Central memory CD8-positive, alpha-beta T cell (primary cell): ENCODE results near the gene ZC3H4.
"Not testable (repeated sequence)": the region's sequence is repeated elsewhere in the genome, so short reads cannot be mapped to it uniquely, and the experiment has no call there.

ENCODE experiments used
- ATAC-seq: fragments of 150-1000 bp; cut with Tn5 transposase; replicated peaks from 2 replicates; pipeline ENCODE4 v1.10.0; 2022; ENCODE audit warnings: mild to moderate bottlenecking, moderate FRiP score, moderate number of reproducible peaks; ENCODE audit not compliant: poor library complexity, severe bottlenecking; ENCODE audit errors: extremely low read depth
- DNase-seq, 2 donors: peaks; one replicate each; pipeline ENCODE4 v3.0.0; 2021; ENCODE audit warnings: low spot score in 2 of 2
- H3K27ac Mint-ChIP-seq: one replicate; pipeline ENCODE4 v1.8.0; 2022; ENCODE audit warnings: low read depth, mild to moderate bottlenecking, moderate library complexity, mixed read lengths
- H3K27me3 Mint-ChIP-seq: one replicate; pipeline ENCODE4 v1.8.0; 2022; ENCODE audit warnings: mixed read lengths
- H3K36me3 Mint-ChIP-seq: one replicate; pipeline ENCODE4 v1.8.0; 2022; ENCODE audit warnings: mild to moderate bottlenecking, moderate library complexity, mixed read lengths; ENCODE audit not compliant: insufficient read depth
- H3K4me1 Mint-ChIP-seq: one replicate; pipeline ENCODE4 v1.8.0; 2022; ENCODE audit warnings: mixed read lengths
- H3K4me3 Mint-ChIP-seq: one replicate; pipeline ENCODE4 v1.8.0; 2022; ENCODE audit warnings: mild to moderate bottlenecking, moderate library complexity, mixed read lengths
- H3K9me3 Mint-ChIP-seq: one replicate; pipeline ENCODE4 v1.8.0; 2022; ENCODE audit warnings: mixed read lengths

Gene ZC3H4

GRCh38 chr19:47145639-47146486, 32.3 kb upstream of the ZC3H4 start:
- H3K9me3 Mint-ChIP-seq: no peaks in the 10 kb centered on the region
- H3K27me3 Mint-ChIP-seq: no peaks in the 10 kb centered on the region
- peaks cover 40% of the 10 kb centered on the region for H3K36me3 Mint-ChIP-seq
- ATAC-seq (peak; percentile 76), DNase-seq (no peak)
- H3K27ac Mint-ChIP-seq: peak overlapping the region; percentile 52
- peaks cover 29% of the 10 kb centered on the region for H3K4me1 Mint-ChIP-seq
- H3K4me3 Mint-ChIP-seq: peak overlapping the region; percentile 24

DNA sequence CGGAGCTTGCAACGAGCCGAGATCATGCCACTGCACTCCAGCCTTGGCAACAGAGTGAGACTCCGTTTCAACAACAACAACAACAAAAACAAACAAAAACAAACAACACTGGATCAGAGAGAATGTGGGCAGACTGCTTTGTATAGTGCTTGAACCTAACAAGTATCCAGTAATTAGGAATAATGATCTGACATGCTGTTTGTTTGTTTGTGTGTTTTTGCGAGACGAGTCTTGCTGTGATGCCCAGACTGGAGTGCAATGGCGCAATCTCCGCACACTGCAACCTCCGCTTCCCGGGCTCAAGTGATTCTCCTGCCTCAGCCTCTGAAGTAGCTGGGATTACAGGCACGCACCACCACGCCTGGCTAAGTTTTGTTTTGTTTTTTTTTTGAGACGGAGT, 31.1 kb upstream of the ZC3H4 start:
- Mint-ChIP-seq H3K4me1 (peaks cover 29% of the 10 kb centered on the region), H3K27ac (no peak overlapping the region), H3K36me3 (peaks cover 33% of the 10 kb centered on the region), H3K4me3 (no peak overlapping the region), H3K27me3 (no peaks in the 10 kb centered on the region), H3K9me3 (no peaks in the 10 kb centered on the region)
- no peak for DNase-seq
- ATAC-seq: no peak

GRCh38 chr19:47143322-47144073, 29.9 kb upstream of the ZC3H4 start:
- Mint-ChIP-seq H3K27ac (no peak overlapping the region), H3K27me3 (no peaks in the 10 kb centered on the region), H3K9me3 (no peaks in the 10 kb centered on the region), H3K4me1 (peaks cover 39% of the 10 kb centered on the region), H3K36me3 (peaks cover 31% of the 10 kb centered on the region), H3K4me3 (no peak overlapping the region)
- no peak for DNase-seq
- ATAC-seq: no peak

DNA sequence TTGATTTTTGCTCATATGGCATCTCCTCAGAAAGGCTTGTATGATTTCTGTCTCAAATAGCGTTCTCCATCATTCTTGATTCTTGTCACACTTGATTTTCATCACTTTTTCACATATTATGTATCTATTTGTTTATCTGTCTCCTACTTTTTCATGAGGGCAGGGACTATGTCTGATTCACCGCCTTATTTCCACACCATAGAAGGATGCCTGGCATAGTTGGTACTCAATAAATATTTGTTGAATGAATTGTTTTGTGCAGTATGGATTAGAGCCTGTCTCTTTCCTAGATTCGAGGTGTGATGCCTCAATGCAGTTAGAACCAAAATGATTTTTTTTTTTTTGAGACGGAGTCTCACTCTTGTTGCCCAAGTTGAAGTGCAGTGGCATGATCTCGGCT, 29.2 kb upstream of the ZC3H4 start:
- ATAC-seq: no peak
- no peak overlapping the region for H3K27ac Mint-ChIP-seq
- H3K4me3 Mint-ChIP-seq: no peak overlapping the region
- H3K36me3 Mint-ChIP-seq: peaks cover 27% of the 10 kb centered on the region
- peaks cover 43% of the 10 kb centered on the region for H3K4me1 Mint-ChIP-seq
- DNase-seq: no peak
- H3K27me3 Mint-ChIP-seq: no peaks in the 10 kb centered on the region
- H3K9me3 Mint-ChIP-seq: no peaks in the 10 kb centered on the region

GRCh38 chr19:47141695-47142094, 28.1 kb upstream of the ZC3H4 start:
- H3K9me3 Mint-ChIP-seq: no peaks in the 10 kb centered on the region
- no peak overlapping the region for H3K27ac Mint-ChIP-seq
- DNase-seq (no peak), ATAC-seq (no peak)
- peaks cover 38% of the 10 kb centered on the region for H3K4me1 Mint-ChIP-seq
- no peaks in the 10 kb centered on the region for H3K27me3 Mint-ChIP-seq
- H3K4me3 Mint-ChIP-seq: no peak overlapping the region
- peaks cover 25% of the 10 kb centered on the region for H3K36me3 Mint-ChIP-seq

GRCh38 chr19:47141252-47141651, 27.7 kb upstream of the ZC3H4 start:
- not testable (repeated sequence) for DNase-seq, H3K27me3 Mint-ChIP-seq, H3K4me3 Mint-ChIP-seq, H3K27ac Mint-ChIP-seq, ATAC-seq, H3K9me3 Mint-ChIP-seq
- Mint-ChIP-seq H3K36me3 (peaks cover 24% of the 10 kb centered on the region), H3K4me1 (peaks cover 34% of the 10 kb centered on the region)

- no peaks in the 10 kb centered on the region for H3K27me3 Mint-ChIP-seq
- H3K36me3 Mint-ChIP-seq: peaks cover 32% of the 10 kb centered on the region
- ATAC-seq (no peak), DNase-seq (no peak)
- H3K9me3 Mint-ChIP-seq: no peaks in the 10 kb centered on the region
- H3K27ac Mint-ChIP-seq: peak overlapping the region; percentile 3
- H3K4me3 Mint-ChIP-seq: no peak overlapping the region
- H3K4me1 Mint-ChIP-seq: peaks cover 60% of the 10 kb centered on the region
These were observed 21.6 kb upstream of the ZC3H4 start for GRCh38 chr19:47135156-47135555.

GRCh38 chr19:47134545-47134944, 21.0 kb upstream of the ZC3H4 start:
- peak overlapping the region; percentile 3 for H3K27ac Mint-ChIP-seq
- no peaks in the 10 kb centered on the region for H3K27me3 Mint-ChIP-seq
- ATAC-seq: no peak
- no peak for DNase-seq
- no peaks in the 10 kb centered on the region for H3K9me3 Mint-ChIP-seq
- peaks cover 34% of the 10 kb centered on the region for H3K36me3 Mint-ChIP-seq
- H3K4me1 Mint-ChIP-seq: peaks cover 63% of the 10 kb centered on the region
- H3K4me3 Mint-ChIP-seq: no peak overlapping the region

GRCh38 chr19:47133021-47133471, 19.5 kb upstream of the ZC3H4 start:
- Mint-ChIP-seq H3K36me3 (peaks cover 34% of the 10 kb centered on the region), H3K4me3 (peak overlapping the region; percentile 99), H3K9me3 (no peaks in the 10 kb centered on the region), H3K27ac (peak overlapping the region; percentile 96), H3K27me3 (no peaks in the 10 kb centered on the region), H3K4me1 (peaks cover 49% of the 10 kb centered on the region)
- no peak for ATAC-seq
- no peak for DNase-seq

- H3K27me3 Mint-ChIP-seq: no peaks in the 10 kb centered on the region
- peak overlapping the region; percentile 99 for H3K4me3 Mint-ChIP-seq
- no peak for DNase-seq
- peak overlapping the region; percentile 96 for H3K27ac Mint-ChIP-seq
- no peak for ATAC-seq
- H3K9me3 Mint-ChIP-seq: no peaks in the 10 kb centered on the region
- H3K36me3 Mint-ChIP-seq: peaks cover 34% of the 10 kb centered on the region
- peaks cover 49% of the 10 kb centered on the region for H3K4me1 Mint-ChIP-seq
These were observed 18.7 kb upstream of the ZC3H4 start for GRCh38 chr19:47132194-47132852.

DNA sequence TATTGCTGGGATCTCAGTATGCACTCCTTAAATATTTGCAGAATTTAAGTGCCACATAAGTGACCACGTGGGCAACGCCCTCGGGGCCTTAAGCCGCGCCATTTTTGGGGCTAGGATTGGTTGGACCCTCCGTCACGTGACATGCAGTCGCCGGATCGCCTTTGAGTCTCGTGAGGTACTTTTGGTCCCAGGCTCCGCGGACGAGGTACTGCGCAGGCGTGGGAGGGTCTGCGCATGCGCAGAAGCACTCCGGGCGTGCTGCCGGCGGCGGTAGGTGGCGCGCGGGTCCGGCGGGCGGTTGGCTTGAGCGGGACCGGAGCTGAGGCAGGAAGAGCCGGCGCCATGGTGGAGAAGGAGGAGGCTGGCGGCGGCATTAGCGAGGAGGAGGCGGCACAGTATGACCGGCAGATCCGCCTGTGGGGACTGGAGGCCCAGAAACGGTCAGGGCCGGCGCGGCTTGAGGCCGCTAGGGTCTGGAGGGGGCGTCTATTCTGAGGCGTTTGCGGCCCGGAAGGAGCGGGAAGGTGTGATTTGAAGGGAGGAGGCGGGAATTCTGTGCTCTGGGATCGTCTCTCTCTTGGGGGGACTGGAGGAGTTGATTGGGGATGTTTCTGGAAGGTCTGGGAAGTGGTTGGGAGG, 17.1 kb upstream of the ZC3H4 start, which contains the start of gene SAE1:
Gene SAE1, plus strand, starts transcription at position 247 of the 639 bp plus-strand sequence. Its CDS starts 96 bp downstream, at position 343.
- Mint-ChIP-seq H3K27ac (peak within 1 kb of the TSS; percentile 96), H3K4me1 (peaks cover 49% of the 10 kb centered on the region), H3K9me3 (no peaks in the 10 kb centered on the region), H3K36me3 (peaks cover 29% of the 10 kb centered on the region), H3K4me3 (peak within 1 kb of the TSS; percentile 99), H3K27me3 (no peaks in the 10 kb centered on the region)
- ATAC-seq (peak; percentile 86), DNase-seq (peak; percentile 81 to 86)

GRCh38 chr19:47130120-47130588, 16.6 kb upstream of the ZC3H4 start:
- Mint-ChIP-seq H3K27ac (peak overlapping the region; percentile 96), H3K4me3 (peak overlapping the region; percentile 99), H3K36me3 (peaks cover 29% of the 10 kb centered on the region), H3K27me3 (no peaks in the 10 kb centered on the region), H3K9me3 (no peaks in the 10 kb centered on the region), H3K4me1 (peaks cover 46% of the 10 kb centered on the region)
- no peak for DNase-seq
- ATAC-seq: no peak
